Measurements from ENCODE around the gene IL18.
"Not testable (repeated sequence)": the region's sequence is repeated elsewhere in the genome, so short reads cannot be mapped to it uniquely, and the experiment has no call there.

Gene IL18

DNA sequence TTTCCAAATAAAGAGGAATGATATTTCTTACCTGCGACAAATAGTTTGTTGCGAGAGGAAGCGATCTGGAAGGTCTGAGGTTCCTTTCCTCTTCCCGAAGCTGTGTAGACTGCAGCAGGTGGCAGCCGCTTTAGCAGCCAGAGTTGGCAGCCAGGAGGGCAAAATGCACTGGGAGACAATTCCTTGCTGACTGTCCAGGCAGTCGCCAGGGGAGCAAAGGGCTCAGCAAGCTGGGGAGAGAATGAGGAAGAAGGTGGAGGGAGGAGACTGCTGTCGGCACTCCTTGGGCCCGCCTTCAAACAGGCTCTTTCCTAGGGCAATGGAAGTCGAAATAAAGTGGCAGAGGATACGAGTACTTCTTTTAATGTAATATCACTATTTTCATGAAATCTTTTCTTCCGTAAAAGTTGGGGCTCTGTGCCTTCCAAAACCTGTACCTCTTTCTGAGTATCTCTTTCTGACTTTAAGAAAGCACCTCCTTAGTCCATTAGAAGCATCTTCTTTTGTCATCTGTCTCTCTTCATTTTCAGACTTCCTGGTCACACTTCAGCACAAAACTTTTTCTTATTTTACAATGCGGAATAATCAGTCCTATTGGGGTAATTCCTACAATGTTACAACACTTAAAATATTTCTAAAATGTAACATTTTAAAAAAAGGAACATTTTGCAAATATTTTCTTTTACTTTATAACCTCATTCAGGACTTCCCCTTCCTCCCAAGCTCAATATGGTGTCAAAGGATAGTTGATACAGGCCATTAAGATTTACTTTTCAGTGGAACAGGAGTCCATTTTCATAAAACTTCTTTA is at the start of gene IL18:
TSS of gene IL18 (minus strand) at position 220 of the 811 bp plus-strand sequence. CDS start 9,041 bp downstream, outside the sequence.
- in situ Hi-C loops (cut with MboI; ENCODE audit: low sequenced_read_pairs): no loop called here

DNA sequence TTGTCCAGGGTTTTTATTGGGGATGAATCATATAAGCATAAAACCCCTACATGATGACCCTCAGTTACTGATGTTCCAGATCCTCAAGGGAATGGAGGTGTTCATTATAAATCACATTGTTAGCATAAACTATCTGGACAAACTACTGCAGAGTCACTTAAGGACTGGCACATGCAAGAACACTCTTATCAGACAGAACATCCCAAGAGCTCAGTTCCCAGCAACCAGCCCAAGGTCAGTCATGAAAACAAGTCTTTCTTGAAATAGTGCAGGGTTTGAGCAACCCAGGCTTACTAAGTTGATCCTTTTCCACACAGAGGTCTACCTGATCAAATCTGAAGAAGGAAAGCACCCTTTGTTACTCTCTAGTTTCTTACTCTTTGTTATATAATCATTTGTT is 48.8 kb upstream of the IL18 start:
- in situ Hi-C loops (cut with MboI; ENCODE audit: low sequenced_read_pairs): no loop called here

DNA sequence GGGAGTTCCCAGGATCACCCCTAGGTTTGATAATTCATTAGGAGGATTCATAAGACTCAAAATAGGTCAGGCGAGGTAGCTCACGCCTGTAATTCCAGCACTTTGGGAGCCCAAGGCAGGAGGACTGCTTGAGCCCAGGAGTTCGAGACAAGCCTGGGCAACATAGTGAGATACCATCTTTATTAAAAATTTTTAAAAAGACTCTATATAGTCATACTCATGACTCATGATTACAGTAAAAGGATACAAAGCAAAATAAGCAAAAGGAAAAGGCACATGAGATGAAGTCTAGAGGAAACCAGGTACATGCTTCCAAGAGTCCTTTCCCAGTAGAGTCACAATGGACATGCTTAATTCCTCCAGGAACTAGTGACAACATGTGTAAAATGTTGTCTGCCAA is 48.4 kb upstream of the IL18 start:
- in situ Hi-C loops (cut with MboI; ENCODE audit: low sequenced_read_pairs): no loop called here

DNA sequence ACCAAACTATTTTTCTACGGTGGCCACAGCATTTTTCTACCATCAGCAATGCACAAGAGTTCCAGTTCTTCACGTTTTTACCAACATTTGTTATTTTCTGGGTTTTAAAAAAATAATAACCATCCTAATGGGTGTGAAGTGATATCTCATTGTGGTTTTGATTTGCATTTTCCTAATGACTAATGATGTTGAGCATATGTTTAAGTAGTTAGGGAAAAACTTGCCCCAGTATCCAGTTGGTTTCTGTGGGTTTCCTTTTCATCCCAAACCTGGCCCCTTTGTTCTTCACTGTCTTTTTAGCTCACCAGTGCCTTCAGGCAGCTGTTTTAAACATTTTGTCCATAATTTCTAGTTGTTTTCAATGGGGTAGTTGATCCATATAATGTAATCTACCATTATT is 47.6 kb upstream of the IL18 start:
- in situ Hi-C loops (cut with MboI; ENCODE audit: low sequenced_read_pairs): no loop called here

- in situ Hi-C loops (cut with MboI; ENCODE audit: low sequenced_read_pairs): no loop called here
Measured at GRCh38 chr11:112210890-112211289, 47.0 kb upstream of the IL18 start.

GRCh38 chr11:112206071-112206470 is 42.2 kb upstream of the IL18 start:
- in situ Hi-C loops (cut with MboI; ENCODE audit: low sequenced_read_pairs): no loop called here

DNA sequence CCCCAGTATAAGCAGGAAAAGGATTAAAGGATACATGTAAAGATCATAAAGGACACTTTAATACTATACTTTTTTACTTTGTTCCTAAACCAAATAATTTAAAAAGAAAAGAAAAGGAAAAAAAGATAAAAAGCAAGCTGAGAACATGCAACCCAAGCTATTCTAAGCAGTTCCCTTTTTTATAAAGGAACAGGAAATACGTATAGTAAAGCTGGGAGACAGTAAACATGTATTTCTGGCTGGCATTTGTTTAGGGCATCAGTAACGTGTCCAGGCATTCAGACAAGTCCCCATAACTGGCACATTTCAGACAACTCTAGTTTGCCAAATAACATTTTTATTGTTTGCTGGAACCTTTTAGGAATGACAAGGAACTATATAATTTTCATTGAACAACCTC is 36.4 kb upstream of the IL18 start:
- in situ Hi-C loops (cut with MboI; ENCODE audit: low sequenced_read_pairs): no loop called here

- in situ Hi-C loops (cut with MboI; ENCODE audit: low sequenced_read_pairs): not testable (repeated sequence)
Measured at GRCh38 chr11:112199101-112199500, 35.2 kb upstream of the IL18 start.

GRCh38 chr11:112196519-112197087 is 32.7 kb upstream of the IL18 start:
- in situ Hi-C loops (cut with MboI; ENCODE audit: low sequenced_read_pairs): no loop called here

DNA sequence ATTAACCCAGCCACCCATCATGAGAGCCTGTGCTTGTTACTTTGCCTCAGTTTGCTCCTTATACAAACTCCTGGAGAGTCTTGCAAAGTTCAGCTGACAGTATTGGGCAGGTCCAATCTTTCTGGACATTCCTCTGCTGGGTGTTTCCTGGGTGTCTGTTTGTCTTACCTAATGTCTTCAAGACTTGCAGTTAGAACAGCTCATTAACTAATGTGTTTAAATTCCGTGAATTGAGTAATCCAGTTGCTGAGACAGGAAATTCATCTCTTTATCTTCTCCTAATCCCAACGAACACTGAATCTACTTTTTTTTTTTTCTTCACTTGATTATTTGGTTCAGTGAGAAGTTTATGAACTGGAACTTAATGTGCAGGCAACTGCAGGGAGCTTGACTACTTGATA is 32.1 kb upstream of the IL18 start:
- in situ Hi-C loops (cut with MboI; ENCODE audit: low sequenced_read_pairs): no loop called here

GRCh38 chr11:112195113-112195512 is 31.2 kb upstream of the IL18 start:
- in situ Hi-C loops (cut with MboI; ENCODE audit: low sequenced_read_pairs): not testable (repeated sequence)

- in situ Hi-C loops (cut with MboI; ENCODE audit: low sequenced_read_pairs): no loop called here
Measured at GRCh38 chr11:112186304-112186703, 22.4 kb upstream of the IL18 start.

GRCh38 chr11:112185883-112186282 is 22.0 kb upstream of the IL18 start:
- in situ Hi-C loops (cut with MboI; ENCODE audit: low sequenced_read_pairs): no loop called here

GRCh38 chr11:112182867-112183266 is 19.0 kb upstream of the IL18 start:
- in situ Hi-C loops (cut with MboI; ENCODE audit: low sequenced_read_pairs): no loop called here

GRCh38 chr11:112179601-112180000 is 15.7 kb upstream of the IL18 start:
- in situ Hi-C loops (cut with MboI; ENCODE audit: low sequenced_read_pairs): no loop called here

GRCh38 chr11:112178936-112179335 is 15.0 kb upstream of the IL18 start:
- in situ Hi-C loops (cut with MboI; ENCODE audit: low sequenced_read_pairs): no loop called here

DNA sequence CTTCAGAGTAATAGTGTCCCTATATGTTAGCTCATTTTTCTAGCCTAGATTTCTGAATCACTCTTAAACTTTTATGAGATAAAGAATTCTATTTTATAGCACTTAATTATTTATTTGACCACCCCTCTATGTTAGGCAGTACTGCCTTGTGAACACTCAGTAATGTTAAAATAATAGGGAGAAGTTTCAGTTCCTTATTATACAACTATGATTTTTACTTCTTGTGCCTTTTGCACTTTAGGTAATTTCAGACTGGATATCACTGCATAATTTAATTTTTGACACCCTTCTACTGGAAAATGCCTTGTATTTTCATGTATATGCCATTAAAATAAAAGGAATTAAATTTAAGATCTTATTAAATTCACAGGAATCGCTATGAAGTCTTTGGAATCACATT is 14.5 kb upstream of the IL18 start:
- in situ Hi-C loops (cut with MboI; ENCODE audit: low sequenced_read_pairs): no loop called here

DNA sequence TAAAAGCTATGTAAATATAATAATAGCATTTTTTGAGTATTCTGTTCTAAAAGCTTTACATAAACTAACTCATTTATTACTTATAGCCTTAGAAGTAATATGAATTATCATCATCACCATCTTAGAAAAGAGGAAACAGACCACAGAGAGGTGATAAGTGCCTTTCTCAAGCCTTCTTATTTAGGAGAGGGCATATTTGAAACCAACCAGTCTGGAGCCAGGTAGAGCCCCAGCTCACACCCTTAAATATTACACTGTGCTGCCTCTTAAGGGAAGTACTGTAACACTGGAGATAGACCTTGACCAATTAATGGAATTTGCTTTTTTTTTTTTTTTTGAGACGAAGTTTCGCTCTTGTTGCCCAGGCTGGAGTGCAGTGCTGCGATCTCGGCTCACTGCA is 13.7 kb upstream of the IL18 start:
- in situ Hi-C loops (cut with MboI; ENCODE audit: low sequenced_read_pairs): no loop called here

DNA sequence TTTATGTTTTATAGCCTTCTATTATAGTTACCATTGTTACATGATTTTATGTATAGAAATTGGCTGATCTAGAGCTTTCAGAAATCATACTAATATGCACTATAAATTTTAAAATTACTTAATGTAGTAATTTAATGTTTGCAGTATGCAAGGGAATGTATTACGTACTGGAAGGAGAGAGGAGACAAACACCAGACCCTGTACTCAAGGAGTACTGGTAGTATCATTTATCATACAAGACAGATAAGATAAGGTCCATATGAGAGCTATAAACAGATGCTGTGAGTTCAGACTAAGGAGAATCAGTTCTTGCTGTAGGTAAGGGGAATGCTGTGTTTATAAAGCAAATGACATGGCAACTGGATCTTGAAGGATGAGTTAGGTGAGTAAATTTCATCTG is 12.2 kb upstream of the IL18 start:
- in situ Hi-C loops (cut with MboI; ENCODE audit: low sequenced_read_pairs): no loop called here

GRCh38 chr11:112175599-112175952 is 11.7 kb upstream of the IL18 start:
- in situ Hi-C loops (cut with MboI; ENCODE audit: low sequenced_read_pairs): no loop called here

DNA sequence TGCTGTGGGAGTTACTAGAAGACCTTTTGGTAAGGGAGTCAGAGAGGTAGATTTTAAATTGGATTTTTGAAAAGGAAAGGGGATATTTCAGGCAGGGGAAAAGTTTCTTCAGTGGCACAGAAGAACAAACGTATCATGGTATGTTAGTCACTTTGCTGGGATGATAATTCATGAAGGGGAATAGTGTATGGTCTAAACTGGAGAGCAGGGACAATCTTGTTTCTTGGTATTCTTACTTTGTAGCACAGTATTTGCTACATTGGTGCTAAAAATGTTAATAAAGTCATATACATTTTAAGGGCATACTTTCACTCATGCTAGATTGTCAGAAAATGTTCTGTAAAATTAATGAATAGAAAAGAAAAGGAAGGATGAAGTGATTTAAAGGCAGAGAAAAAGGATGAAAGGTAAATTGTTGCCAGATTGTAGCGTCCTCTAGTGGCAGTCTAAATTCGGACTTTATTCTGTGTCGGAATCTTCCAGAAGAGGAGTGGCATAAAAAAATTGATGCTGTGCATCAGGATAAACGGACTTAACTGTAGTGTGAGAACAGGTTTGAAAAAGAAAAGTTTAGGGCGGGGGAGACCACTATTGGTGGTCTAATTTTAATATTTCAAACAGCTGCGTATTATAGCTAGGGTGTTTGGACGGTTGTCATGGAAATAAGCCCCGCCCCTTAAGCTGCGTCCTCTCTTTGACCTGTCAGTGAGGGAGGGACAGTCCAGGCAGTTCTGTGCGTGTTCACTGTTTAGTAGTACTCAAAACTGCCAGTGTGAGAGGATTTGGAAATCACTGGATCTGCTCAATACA is 11.1 kb upstream of the IL18 start, which contains the start of gene BCO2:
TSS of gene BCO2 (plus strand) at position 724 of the 810 bp plus-strand sequence. CDS start 90 bp downstream, outside the sequence.
- in situ Hi-C loops (cut with MboI; ENCODE audit: low sequenced_read_pairs): no loop called here

GRCh38 chr11:112173152-112173551 is 9.3 kb upstream of the IL18 start:
- in situ Hi-C loops (cut with MboI; ENCODE audit: low sequenced_read_pairs): no loop called here

Data from HL-60/S4 treated with phorbol 12-myristate 13-acetate at 8.2 ng/mL for 4 days and 3 days (cell line).